Cardiac muscle cell (in vitro differentiated cells and primary cell): ENCODE results near the gene EEPD1. TPM values are rescaled to one million over a fixed set of nuclear protein-coding genes. Genes with fewer than 3 reads are reported as not detected.

ENCODE experiments used
- DNase-seq, 2 donors: peaks; one replicate each; pipeline versions ENCODE4 v3.0.0 to v3.0.0-alpha.2; 2010 to 2017; ENCODE audit warnings: low read depth in 1 of 2, low spot score in 1 of 2
- H3K27ac ChIP-seq: fragments of 200-600 bp; sonication (generic); 2 replicates; pipeline ENCODE4 v1.5.1; 2016
- H3K27me3 ChIP-seq: fragments of 200-600 bp; sonication (generic); 2 replicates; pipeline ENCODE4 v1.6.0; 2016; ENCODE audit warnings: control low read depth
- H3K36me3 ChIP-seq: fragments of 200-600 bp; sonication (generic); 2 replicates; pipeline ENCODE4 v1.5.1; 2016; ENCODE audit warnings: control low read depth
- H3K4me1 ChIP-seq: fragments of 200-600 bp; sonication (generic); 2 replicates; pipeline ENCODE4 v1.8.1; 2017; ENCODE audit warnings: low read depth, mild to moderate bottlenecking, mixed run types
- H3K4me3 ChIP-seq: fragments of 200-600 bp; sonication (generic); 2 replicates; pipeline ENCODE4 v1.5.1; 2016; ENCODE audit warnings: mild to moderate bottlenecking
- H3K9me3 ChIP-seq: fragments of 200-600 bp; sonication (generic); 2 replicates; pipeline ENCODE4 v1.5.1; 2017; ENCODE audit warnings: low read depth, mild to moderate bottlenecking, control low read depth
- CTCF ChIP-seq: IDR thresholded peaks from 2 replicates; pipeline ENCODE4 v1.5.1; 2012; ENCODE audit warnings: low read depth, mild to moderate bottlenecking, low read length
- polyA plus RNA-seq: library from polyadenylated mRNA; unstranded; fragments of >200 nt; fragmentation: Nextera tagmentation; extraction: Ambion mirVana; gene quantifications from 2 replicates; pipeline ENCODE4 v1.2.1, GENCODE V29; 2016
- total RNA-seq: library from RNA; depleted of rRNA; stranded (reverse); fragments of >200 nt; gene quantifications from 2 replicates; pipeline ENCODE4 v1.2.3, GENCODE V29; 2016

The EEPD1 gene
- total and polyA plus RNA-seq, 2 experiments from 2014 or later, result 4.8 to 11.9 TPM

GRCh38 chr7:36149694-36150452, 3.2 kb upstream of the EEPD1 start:
- H3K36me3 ChIP-seq, result no peaks in the 10 kb centered on the region
- no peak overlapping the region for H3K27ac ChIP-seq
- no peaks in the 10 kb centered on the region for H3K4me1 ChIP-seq
- TF ChIP-seq CTCF, result no peak
- H3K27me3 ChIP-seq, result no peaks in the 10 kb centered on the region
- DNase-seq, result no peak
- H3K4me3 ChIP-seq, result no peak overlapping the region
- no peaks in the 10 kb centered on the region for H3K9me3 ChIP-seq

GRCh38 chr7:36151921-36152755, 916 bp upstream of the EEPD1 start:
- DNase-seq, result no peak
- Histone ChIP-seq H3K9me3 (no peaks in the 10 kb centered on the region), H3K27me3 (no peaks in the 10 kb centered on the region), H3K36me3 (no peaks in the 10 kb centered on the region), H3K4me1 (peaks cover 7% of the 10 kb centered on the region), H3K4me3 (peak overlapping the region; percentile 17), H3K27ac (peak overlapping the region; percentile 57)
- TF ChIP-seq CTCF, result no peak

- Histone ChIP-seq H3K4me3 (peak overlapping the region; percentile 74), H3K36me3 (no peaks in the 10 kb centered on the region), H3K4me1 (peaks cover 7% of the 10 kb centered on the region), H3K9me3 (no peaks in the 10 kb centered on the region), H3K27me3 (no peaks in the 10 kb centered on the region), H3K27ac (no peak overlapping the region)
- peak; percentile 6 to 21 for DNase-seq
- no peak for TF ChIP-seq CTCF
These were observed 580 bp downstream of the EEPD1 start for GRCh38 chr7:36153571-36154097.

GRCh38 chr7:36154255-36155212, 1.5 kb downstream of the EEPD1 start:
- Histone ChIP-seq H3K27me3 (no peaks in the 10 kb centered on the region), H3K36me3 (no peaks in the 10 kb centered on the region), H3K9me3 (no peaks in the 10 kb centered on the region), H3K4me3 (peak overlapping the region; percentile 74), H3K27ac (no peak overlapping the region), H3K4me1 (peaks cover 7% of the 10 kb centered on the region)
- TF ChIP-seq CTCF, result no peak
- DNase-seq, result no peak

- DNase-seq, result peak in 1 of 2 donors; percentile 24
- Histone ChIP-seq H3K27ac (no peak overlapping the region), H3K27me3 (no peaks in the 10 kb centered on the region), H3K4me1 (peaks cover 7% of the 10 kb centered on the region), H3K9me3 (no peaks in the 10 kb centered on the region), H3K36me3 (no peaks in the 10 kb centered on the region), H3K4me3 (no peak overlapping the region)
- TF ChIP-seq CTCF, result no peak
These were observed 2.8 kb downstream of the EEPD1 start for GRCh38 chr7:36155811-36156361.
